SH-SY5Y (cell line): ENCODE results near the gene SORCS3.

Experiments
- GATA2 ChIP-seq: IDR thresholded peaks from 2 replicates; pipeline ENCODE4 v1.6.1; 2011; ENCODE audit warnings: mild to moderate bottlenecking, low read depth, low read length
- GATA3 ChIP-seq: IDR thresholded peaks from 2 replicates; pipeline ENCODE4 v1.6.1; 2011; ENCODE audit warnings: low read depth, mild to moderate bottlenecking, low read length, moderate library complexity

DNA sequence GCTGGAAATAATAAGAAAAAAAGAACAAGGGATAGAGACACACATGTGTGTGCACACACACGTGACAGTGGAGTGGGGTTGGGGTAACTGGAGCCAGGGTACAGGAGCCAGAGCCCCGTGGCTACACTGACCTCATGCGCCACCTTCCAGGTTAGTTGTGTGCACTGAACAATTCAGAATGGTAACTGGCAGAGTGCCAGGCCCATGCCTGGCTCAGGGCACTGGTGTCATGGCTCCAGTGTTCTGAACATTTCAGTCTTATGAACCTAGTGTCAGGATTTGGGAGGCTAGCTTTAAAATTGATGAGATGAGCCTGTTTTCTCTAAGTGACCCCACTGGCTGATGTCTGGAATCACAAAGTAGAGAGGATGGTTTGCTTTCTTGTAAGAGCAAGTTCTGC is 269.6 kb downstream of the SORCS3 start:
- TF ChIP-seq GATA2: no peak
- no peak for TF ChIP-seq GATA3
